AG09309 (cell line): ENCODE measurements around the gene ROR2.

Experiments
- DNase-seq: peaks from one replicate; pipeline ENCODE4 v3.0.0-alpha.2; 2010; ENCODE audit warnings: low read depth
- H3K4me3 ChIP-seq: 2 replicates; pipeline ENCODE4 v1.5.1; 2011; ENCODE audit warnings: mild to moderate bottlenecking, low read depth, low read length, moderate library complexity; ENCODE audit not compliant: control insufficient read depth
- CTCF ChIP-seq: IDR thresholded peaks from 2 replicates; pipeline ENCODE4 v1.5.1; 2011; ENCODE audit warnings: mild to moderate bottlenecking, low read depth, low read length, inconsistent platforms; ENCODE audit not compliant: insufficient read depth, control insufficient read depth; ENCODE audit errors: missing control alignments

ROR2 gene

GRCh38 chr9:91903126-91903911 is 46.7 kb downstream of the ROR2 start:
- TF ChIP-seq CTCF = no peak
- no peak for DNase-seq
- no peak overlapping the region for H3K4me3 ChIP-seq

GRCh38 chr9:91902475-91903125 is 47.4 kb downstream of the ROR2 start:
- no peak overlapping the region for H3K4me3 ChIP-seq
- no peak for TF ChIP-seq CTCF
- DNase-seq = no peak

GRCh38 chr9:91900797-91901177 is 49.2 kb downstream of the ROR2 start:
- no peak for TF ChIP-seq CTCF
- no peak for DNase-seq
- H3K4me3 ChIP-seq = no peak overlapping the region

GRCh38 chr9:91900055-91900796 is 49.8 kb downstream of the ROR2 start:
- no peak overlapping the region for H3K4me3 ChIP-seq
- no peak for DNase-seq
- no peak for TF ChIP-seq CTCF

- no peak for DNase-seq
- no peak overlapping the region for H3K4me3 ChIP-seq
- TF ChIP-seq CTCF = no peak
Observed at GRCh38 chr9:91899594-91899993, 50.4 kb downstream of the ROR2 start.

GRCh38 chr9:91899219-91899563 is 50.8 kb downstream of the ROR2 start:
- no peak overlapping the region for H3K4me3 ChIP-seq
- TF ChIP-seq CTCF = no peak
- DNase-seq = no peak
